Choroid plexus epithelial cell (primary cell): ENCODE measurements around the gene SYNGAP1.
"Not testable (repeated sequence)": the region's sequence is repeated elsewhere in the genome, so short reads cannot be mapped to it uniquely, and the experiment has no call there.

Experiments used
- DNase-seq: peaks from one replicate; pipeline ENCODE4 v3.0.0-alpha.2; 2010; ENCODE audit warnings: low read depth
- H3K4me3 ChIP-seq: 2 replicates; pipeline ENCODE4 v1.5.1; 2011; ENCODE audit warnings: low read depth, mild to moderate bottlenecking, control low read depth, low read length, moderate library complexity
- CTCF ChIP-seq: conservative IDR thresholded peaks from 2 replicates; pipeline ENCODE4 v1.5.1; 2011; ENCODE audit warnings: low read depth, mild to moderate bottlenecking, control low read depth, inconsistent platforms, low read length, moderate library complexity

The SYNGAP1 gene

GRCh38 chr6:33391922-33392594 lies 27.8 kb upstream of the SYNGAP1 start:
- DNase-seq: no peak
- peak overlapping the region; percentile 72 for H3K4me3 ChIP-seq

GRCh38 chr6:33392595-33392948 lies 27.3 kb upstream of the SYNGAP1 start:
- DNase-seq: no peak
- peak overlapping the region; percentile 72 for H3K4me3 ChIP-seq
- no peak for TF ChIP-seq CTCF

More at GRCh38 chr6:33391922-33392594, 27.8 kb upstream of the SYNGAP1 start:
- no peak for TF ChIP-seq CTCF

- no peak for DNase-seq
- no peak overlapping the region for H3K4me3 ChIP-seq
- TF ChIP-seq CTCF: no peak
These were observed 26.9 kb upstream of the SYNGAP1 start for GRCh38 chr6:33392979-33393378.

- DNase-seq: no peak
- H3K4me3 ChIP-seq: no peak overlapping the region
- no peak for TF ChIP-seq CTCF
These were observed 22.3 kb upstream of the SYNGAP1 start for GRCh38 chr6:33397541-33397940.

- DNase-seq, H3K4me3 ChIP-seq: not testable (repeated sequence)
These were observed 21.3 kb upstream of the SYNGAP1 start for GRCh38 chr6:33398601-33399000.

GRCh38 chr6:33399881-33400280 lies 20.0 kb upstream of the SYNGAP1 start:
- DNase-seq, H3K4me3 ChIP-seq: not testable (repeated sequence)

GRCh38 chr6:33404884-33405283 lies 15.0 kb upstream of the SYNGAP1 start:
- no peak for DNase-seq
- no peak overlapping the region for H3K4me3 ChIP-seq
- TF ChIP-seq CTCF: no peak

GRCh38 chr6:33405386-33405940 lies 14.4 kb upstream of the SYNGAP1 start:
- TF ChIP-seq CTCF: no peak
- no peak for DNase-seq
- H3K4me3 ChIP-seq: no peak overlapping the region
